ENCODE data around the gene GJB4.
A peak's percentile ranks its signal among the peaks of the same experiment; 100 is the strongest.

GJB4 gene

GRCh38 chr1:34750610-34751009, 8.9 kb upstream of the GJB4 start:
- H3K27ac Mint-ChIP-seq = no peak overlapping the region
- no peak for TF ChIP-seq CTCF (IDR thresholded peaks at IDR 0.05; ENCODE audit: unreplicated experiment in 3 of 3)
- peaks cover 15% of the 10 kb centered on the region for H3K27me3 Mint-ChIP-seq (ENCODE audit: low read depth)
- H3K4me1 Mint-ChIP-seq = no peaks in the 10 kb centered on the region
- H3K9me3 Mint-ChIP-seq = no peaks in the 10 kb centered on the region
- H3K36me3 Mint-ChIP-seq (ENCODE audit: low read depth) = no peaks in the 10 kb centered on the region
- no peak overlapping the region for H3K4me3 Mint-ChIP-seq

- Mint-ChIP-seq H3K27ac (no peak overlapping the region), H3K4me1 (no peaks in the 10 kb centered on the region), H3K9me3 (no peaks in the 10 kb centered on the region), H3K27me3 (ENCODE audit: low read depth) (peaks cover 9% of the 10 kb centered on the region), H3K4me3 (no peak overlapping the region), H3K36me3 (ENCODE audit: low read depth) (no peaks in the 10 kb centered on the region)
- TF ChIP-seq CTCF (IDR thresholded peaks at IDR 0.05; ENCODE audit: unreplicated experiment in 3 of 3) = no peak
Observed at GRCh38 chr1:34753163-34753562, 6.4 kb upstream of the GJB4 start.

GRCh38 chr1:34754964-34755637, 4.4 kb upstream of the GJB4 start, which contains the start of gene GJB5:
Gene GJB5, plus strand, starts transcription at chr1:34755047. Its CDS starts 2,284 bp downstream, at chr1:34757331.
- H3K4me3 Mint-ChIP-seq = no peak within 1 kb of the TSS
- peaks cover 9% of the 10 kb centered on the region for H3K27me3 Mint-ChIP-seq (ENCODE audit: low read depth)
- no peak for TF ChIP-seq CTCF (IDR thresholded peaks at IDR 0.05; ENCODE audit: unreplicated experiment in 3 of 3)
- no peaks in the 10 kb centered on the region for H3K4me1 Mint-ChIP-seq
- no peaks in the 10 kb centered on the region for H3K36me3 Mint-ChIP-seq (ENCODE audit: low read depth)
- H3K27ac Mint-ChIP-seq = no peak within 1 kb of the TSS
- no peaks in the 10 kb centered on the region for H3K9me3 Mint-ChIP-seq

GRCh38 chr1:34755961-34756360, 3.6 kb upstream of the GJB4 start:
- no peak overlapping the region for H3K4me3 Mint-ChIP-seq
- H3K9me3 Mint-ChIP-seq = no peaks in the 10 kb centered on the region
- no peaks in the 10 kb centered on the region for H3K4me1 Mint-ChIP-seq
- H3K27me3 Mint-ChIP-seq (ENCODE audit: low read depth) = peaks cover 9% of the 10 kb centered on the region
- H3K27ac Mint-ChIP-seq = no peak overlapping the region
- no peaks in the 10 kb centered on the region for H3K36me3 Mint-ChIP-seq (ENCODE audit: low read depth)
- no peak for TF ChIP-seq CTCF (IDR thresholded peaks at IDR 0.05; ENCODE audit: unreplicated experiment in 3 of 3)

GRCh38 chr1:34757386-34757785, 2.2 kb upstream of the GJB4 start:
- no peaks in the 10 kb centered on the region for H3K36me3 Mint-ChIP-seq (ENCODE audit: low read depth)
- TF ChIP-seq CTCF (IDR thresholded peaks at IDR 0.05; ENCODE audit: unreplicated experiment in 3 of 3) = no peak
- peaks cover 9% of the 10 kb centered on the region for H3K27me3 Mint-ChIP-seq (ENCODE audit: low read depth)
- no peak overlapping the region for H3K4me3 Mint-ChIP-seq
- no peak overlapping the region for H3K27ac Mint-ChIP-seq
- no peaks in the 10 kb centered on the region for H3K4me1 Mint-ChIP-seq
- no peaks in the 10 kb centered on the region for H3K9me3 Mint-ChIP-seq

GRCh38 chr1:34758751-34759150, 789 bp upstream of the GJB4 start:
- no peaks in the 10 kb centered on the region for H3K4me1 Mint-ChIP-seq
- H3K9me3 Mint-ChIP-seq = no peaks in the 10 kb centered on the region
- no peak for TF ChIP-seq CTCF (IDR thresholded peaks at IDR 0.05; ENCODE audit: unreplicated experiment in 3 of 3)
- no peak overlapping the region for H3K4me3 Mint-ChIP-seq
- no peaks in the 10 kb centered on the region for H3K36me3 Mint-ChIP-seq (ENCODE audit: low read depth)
- H3K27ac Mint-ChIP-seq = peak overlapping the region in 2 of 3 experiments; percentile 61 to 67
- peaks cover 8% of the 10 kb centered on the region for H3K27me3 Mint-ChIP-seq (ENCODE audit: low read depth)

Data from nephron (organoid).